Vagina (tissue), 2 donors: ENCODE measurements around the gene ARHGAP26.

Source experiments
- CTCF ChIP-seq, 3 experiments: fragments of 450-650 bp in 2 of 3; fragments of 200-600 bp in 1 of 3; sonication (generic) in 1 of 3; IDR thresholded peaks; one replicate each; pipeline ENCODE4 v1.5.1; 2017 to 2019; ENCODE audit warnings: antibody characterized with exemption in 3 of 3, mild to moderate bottlenecking in 2 of 3, moderate library complexity in 2 of 3
- POLR2A ChIP-seq, 2 donors: fragments of 450-650 bp; IDR thresholded peaks; one replicate each; pipeline ENCODE4 v1.6.1; 2017; ENCODE audit warnings: antibody characterized with exemption in 2 of 2, mild to moderate bottlenecking in 2 of 2, moderate library complexity in 2 of 2
- POLR2AphosphoS5 ChIP-seq, 2 donors: sonication (generic); formaldehyde crosslinking; IDR thresholded peaks; one replicate each; pipeline ENCODE4 v1.9.0; 2017; ENCODE audit warnings: antibody characterized with exemption in 2 of 2, mild to moderate bottlenecking in 2 of 2, low read depth in 1 of 2; ENCODE audit not compliant: insufficient read depth in 1 of 2

GRCh38 chr5:142806841-142807267 is 36.7 kb downstream of the ARHGAP26 start:
- TF ChIP-seq POLR2AphosphoS5 (IDR thresholded peaks at IDR 0.05; ENCODE audit: insufficient read depth in 1 of 2, low read depth in 1 of 2) = no peak
- TF ChIP-seq CTCF (IDR thresholded peaks at IDR 0.05) = no peak
- TF ChIP-seq POLR2A (IDR thresholded peaks at IDR 0.05) = no peak
